ENCODE results near the gene KLRC2. TPM values are rescaled to one million over a fixed set of nuclear protein-coding genes. Genes with fewer than 3 reads are reported as not detected.

The KLRC2 gene
- polyA plus RNA-seq, 4 donors = 0.36 to 2.4 (median 1.0) TPM; not detected in 1

Other genes with a start within 250 kb of the KLRC2 start
- 10 to 100 TPM; 38.9 to 59.4 (median 56.3) TPM for gene GABARAPL1, start 223.1 kb downstream of the KLRC2 start, polyA plus RNA-seq
- 1 to 10 TPM in 2 of 4 donors, under 1 TPM in 1, not detected in 1; 0.72 to 3.0 (median 1.4) TPM for gene KLRD1, start 128.1 kb downstream of the KLRC2 start, polyA plus RNA-seq
- 1 to 10 TPM in 3 of 4 donors, not detected in 1; 3.3 to 5.9 (median 3.4) TPM for gene KLRK1, start 46.0 kb downstream of the KLRC2 start, polyA plus RNA-seq
- gene KLRC4, start 26.3 kb downstream of the KLRC2 start, polyA plus RNA-seq = under 1 TPM in 2 of 4 donors, not detected in 2; 0.06 to 0.66 TPM
- under 1 TPM in 2 of 4 donors, not detected in 2; 0.37 to 0.46 TPM for gene KLRC3, start 15.4 kb downstream of the KLRC2 start, polyA plus RNA-seq
- 1 to 10 TPM in 1 of 4 donors, under 1 TPM in 2, not detected in 1; 0.58 to 4.6 (median 0.81) TPM for gene KLRC1, start 17.4 kb upstream of the KLRC2 start, polyA plus RNA-seq
- 1 to 10 TPM in 1 of 4 donors, under 1 TPM in 2, not detected in 1; 0.51 to 4.0 (median 0.89) TPM for gene EIF2S3B, start 69.9 kb upstream of the KLRC2 start, polyA plus RNA-seq
- 10 to 100 TPM in 3 of 4 donors, 1 to 10 TPM in 1; 4.9 to 27.7 (median 20.7) TPM for gene MAGOHB, start 177.6 kb upstream of the KLRC2 start, polyA plus RNA-seq
- gene STYK1, start 238.0 kb upstream of the KLRC2 start, polyA plus RNA-seq = 1 to 10 TPM; 1.9 to 8.1 (median 4.8) TPM

Data from small intestine (tissue), 4 donors.